Measurements from ENCODE around the gene PALMD.
A peak's percentile ranks its signal among the peaks of the same experiment; 100 is the strongest.

The PALMD gene

DNA sequence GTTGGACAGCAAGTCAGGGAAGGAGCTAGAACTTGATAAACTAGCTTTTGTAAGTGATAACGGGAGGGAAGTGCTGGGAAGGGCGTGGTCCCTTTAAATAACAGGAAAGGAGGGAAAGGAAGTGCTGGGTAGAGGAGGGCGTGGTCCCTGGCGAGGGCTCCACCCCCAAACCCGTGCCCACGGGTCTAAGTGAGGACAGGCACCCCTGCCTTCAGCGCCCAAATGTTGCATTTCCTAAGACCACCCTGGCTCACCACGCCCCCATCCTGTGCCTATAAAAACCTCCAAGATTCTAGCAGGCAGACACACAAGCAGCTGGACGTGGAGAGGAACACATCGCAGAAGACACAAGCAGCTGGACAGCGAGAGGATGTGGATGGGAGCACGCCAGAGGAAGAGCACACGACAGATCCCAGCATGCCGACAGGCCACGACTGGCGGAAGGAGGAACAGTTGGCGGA, 58.5 kb downstream of the PALMD start:
- intact Hi-C loops (cut with DNase I; ENCODE audit: low total_unique reads), result no loop called here
- Histone ChIP-seq H3K27me3 (no peaks in the 10 kb centered on the region), H3K36me3 (peaks cover 0 to 4% (median 0%) of the 10 kb centered on the region in 3 donors), H3K9me3 (no peaks in the 10 kb centered on the region), H3K4me1 (no peaks in the 10 kb centered on the region), H3K4me3 (no peak overlapping the region), H3K27ac (no peak overlapping the region)
- no peak for DNase-seq
- TF ChIP-seq CTCF (IDR thresholded peaks at IDR 0.05), result no peak

- Histone ChIP-seq H3K27ac (no peak overlapping the region), H3K4me3 (no peak overlapping the region), H3K36me3 (peaks cover 0 to 5% (median 4%) of the 10 kb centered on the region in 3 donors), H3K9me3 (no peaks in the 10 kb centered on the region), H3K27me3 (no peaks in the 10 kb centered on the region), H3K4me1 (no peaks in the 10 kb centered on the region)
- no peak for TF ChIP-seq CTCF (IDR thresholded peaks at IDR 0.05)
- intact Hi-C loops (cut with DNase I; ENCODE audit: low total_unique reads), result loop anchor here (5.0 kb wide), 1 partner anchor 528 kb away; no protein-coding TSS in a partner anchor
- DNase-seq, result no peak
These were observed 59.5 kb downstream of the PALMD start for GRCh38 chr1:99705385-99705784.

DNA sequence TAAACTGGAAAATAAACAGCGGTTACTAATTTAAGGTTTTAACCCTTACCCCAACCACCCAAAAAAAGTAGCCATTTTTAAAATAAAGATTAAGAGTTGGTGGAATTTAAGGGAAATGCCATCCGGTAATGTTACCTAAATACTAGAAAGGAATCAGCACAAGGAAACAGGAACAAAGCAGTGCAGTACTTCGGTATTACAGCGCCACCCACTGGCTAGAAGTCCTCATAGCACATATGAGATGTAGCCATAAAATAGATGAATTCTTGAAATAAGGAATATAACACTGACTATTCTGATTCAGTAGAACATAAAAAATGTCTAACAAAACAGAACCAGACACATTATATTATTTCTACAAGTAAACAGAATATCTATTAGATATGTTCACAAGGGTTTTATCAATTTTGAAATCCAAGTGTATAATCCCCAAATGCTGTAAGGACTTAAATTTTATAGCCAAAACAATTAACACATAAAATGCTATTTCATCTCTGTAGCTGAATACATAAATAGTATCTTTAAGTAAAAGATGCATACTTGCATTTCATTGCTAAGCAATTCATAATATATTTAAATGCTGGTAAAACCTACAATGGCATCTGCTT, 61.7 kb downstream of the PALMD start:
- Histone ChIP-seq H3K36me3 (peaks cover 0 to 18% (median 4%) of the 10 kb centered on the region in 3 donors), H3K9me3 (no peaks in the 10 kb centered on the region), H3K27me3 (no peaks in the 10 kb centered on the region), H3K27ac (no peak overlapping the region), H3K4me1 (no peaks in the 10 kb centered on the region), H3K4me3 (no peak overlapping the region)
- intact Hi-C loops (cut with DNase I; ENCODE audit: low total_unique reads), result loop anchor here (5.0 kb wide), 1 partner anchor 530 kb away; no protein-coding TSS in a partner anchor
- TF ChIP-seq CTCF (IDR thresholded peaks at IDR 0.05), result peak; percentile 65 to 71
- DNase-seq, result peak; percentile 69 to 78

- Histone ChIP-seq H3K4me1 (no peaks in the 10 kb centered on the region), H3K36me3 (peaks cover 2 to 33% (median 4%) of the 10 kb centered on the region in 3 donors), H3K9me3 (no peaks in the 10 kb centered on the region), H3K27ac (no peak overlapping the region), H3K27me3 (no peaks in the 10 kb centered on the region), H3K4me3 (no peak overlapping the region)
- intact Hi-C loops (cut with DNase I; ENCODE audit: low total_unique reads), result no loop called here
- DNase-seq, result no peak
- TF ChIP-seq CTCF (IDR thresholded peaks at IDR 0.05), result no peak
These were observed 65.1 kb downstream of the PALMD start for GRCh38 chr1:99710994-99711393.

GRCh38 chr1:99713006-99713405, 67.1 kb downstream of the PALMD start:
- no peak for DNase-seq
- peaks cover 4 to 33% (median 13%) of the 10 kb centered on the region in 3 donors for H3K36me3 ChIP-seq
- H3K9me3 ChIP-seq, result no peaks in the 10 kb centered on the region
- intact Hi-C loops (cut with DNase I; ENCODE audit: low total_unique reads), result no loop called here
- H3K4me3 ChIP-seq, result no peak overlapping the region
- TF ChIP-seq CTCF (IDR thresholded peaks at IDR 0.05), result no peak
- no peak overlapping the region for H3K27ac ChIP-seq
- H3K4me1 ChIP-seq, result no peaks in the 10 kb centered on the region
- H3K27me3 ChIP-seq, result no peaks in the 10 kb centered on the region

All from tibial artery (tissue), 4 donors.